ENCODE data around the gene MNAT1. TPM values are rescaled to one million over a fixed set of nuclear protein-coding genes. Genes with fewer than 3 reads are reported as not detected.

The MNAT1 gene
- total and polyA plus RNA-seq, 9 of the 15 experiments (the other 6 are each of a cell fraction or from before 2014, with no cell fraction given): 37.8 to 83.3 (median 60.4) TPM

- TF ChIP-seq ZNF318 (IDR thresholded peaks at IDR 0.05; ENCODE audit: borderline replicate concordance in 1 of 2, low read depth in 1 of 2): no peak
- TF ChIP-seq CEBPZ (IDR thresholded peaks at IDR 0.05; ENCODE audit: borderline replicate concordance, low read depth, low read length): no peak
- no peak for TF ChIP-seq KDM4B (IDR thresholded peaks at IDR 0.05; ENCODE audit: borderline replicate concordance in 2 of 2, low read depth in 1 of 2)
- TF ChIP-seq FOXJ3 (CRISPR knock-in tag; IDR thresholded peaks at IDR 0.05): no peak
- TF ChIP-seq ZEB2 (IDR thresholded peaks at IDR 0.05): no peak
- TF ChIP-seq ETV1 (tag; conservative IDR thresholded peaks at IDR 0.05; ENCODE audit: low read depth): peak; percentile 62
- TF ChIP-seq JUN (IDR thresholded peaks at IDR 0.05; ENCODE audit: borderline replicate concordance, low read depth, low read length): no peak
- no peak for TF ChIP-seq JUN (CRISPR knock-in tag; IDR thresholded peaks at IDR 0.05; ENCODE audit: borderline replicate concordance)
- TF ChIP-seq TSC22D4 (tag; IDR thresholded peaks at IDR 0.05): no peak
- TF ChIP-seq CHD4 (IDR thresholded peaks at IDR 0.05; ENCODE audit: insufficient read depth, insufficient replicate concordance, low read depth, low read length, poor library complexity, severe bottlenecking): no peak
- TF ChIP-seq ZNF398 (CRISPR knock-in tag; IDR thresholded peaks at IDR 0.05): no peak
- TF ChIP-seq ESRRA (IDR thresholded peaks at IDR 0.05; ENCODE audit: borderline replicate concordance, low read depth): no peak
- no peak for TF ChIP-seq NONO (IDR thresholded peaks at IDR 0.05; ENCODE audit: low read depth in 2 of 2, low read length in 1 of 2)
- TF ChIP-seq RB1 (IDR thresholded peaks at IDR 0.05; ENCODE audit: low read depth): no peak
Measured at GRCh38 chr14:60989599-60989998, 255.0 kb downstream of the MNAT1 start (continued).

All from K562 (cell line).